Kidney epithelial cell (primary cell): ENCODE measurements around the gene SMIM24. TPM values are rescaled to one million over a fixed set of nuclear protein-coding genes. Genes with fewer than 3 reads are reported as not detected.
A peak's percentile ranks its signal among the peaks of the same experiment; 100 is the strongest.

Source experiments
- DNase-seq: peaks from one replicate; pipeline ENCODE4 v3.0.0-alpha.2; 2010; ENCODE audit warnings: low read depth
- H3K27me3 ChIP-seq: 2 replicates; pipeline ENCODE4 v1.6.0; 2011; ENCODE audit warnings: low read length; ENCODE audit not compliant: control insufficient read depth, insufficient read depth
- H3K36me3 ChIP-seq: 2 replicates; pipeline ENCODE4 v1.5.1; 2011; ENCODE audit warnings: low read length; ENCODE audit not compliant: control insufficient read depth, insufficient read depth
- H3K4me3 ChIP-seq: 2 replicates; pipeline ENCODE4 v1.5.1; 2011; ENCODE audit warnings: low read depth, mild to moderate bottlenecking, control low read depth, low read length
- CTCF ChIP-seq: IDR thresholded peaks from 2 replicates; pipeline ENCODE4 v1.5.1; 2011; ENCODE audit warnings: mild to moderate bottlenecking, moderate library complexity, low read length, control low read depth, inconsistent platforms; ENCODE audit not compliant: insufficient read depth, poor library complexity, severe bottlenecking
- total RNA-seq: library from RNA; depleted of rRNA; stranded (reverse); fragments of >200 nt; gene quantifications from 2 replicates; pipeline ENCODE4 v1.2.3, GENCODE V29; 2015

SMIM24 gene
- total RNA-seq, 1 donor from 2014 or later, result 14.7 TPM

GRCh38 chr19:3483226-3483628, 2.9 kb upstream of the SMIM24 start, which contains the start of gene SMIM44:
SMIM44 (minus strand) TSS chr19:3483441; CDS start chr19:3483403, 38 bp downstream.
- Histone ChIP-seq H3K36me3 (no peaks in the 10 kb centered on the region), H3K27me3 (peaks cover 25% of the 10 kb centered on the region), H3K4me3 (peak within 1 kb of the TSS; percentile 23)
- no peak for TF ChIP-seq CTCF
- DNase-seq, result no peak

- peaks cover 28% of the 10 kb centered on the region for H3K27me3 ChIP-seq
- no peaks in the 10 kb centered on the region for H3K36me3 ChIP-seq
- H3K4me3 ChIP-seq, result peak overlapping the region; percentile 23
- TF ChIP-seq CTCF, result no peak
- DNase-seq, result no peak
These were observed 2.3 kb upstream of the SMIM24 start for GRCh38 chr19:3482507-3483225.

GRCh38 chr19:3481241-3482090, 1.1 kb upstream of the SMIM24 start:
- Histone ChIP-seq H3K27me3 (peaks cover 28% of the 10 kb centered on the region), H3K4me3 (no peak overlapping the region), H3K36me3 (no peaks in the 10 kb centered on the region)
- DNase-seq, result no peak
- TF ChIP-seq CTCF, result no peak

GRCh38 chr19:3479834-3480215, 500 bp downstream of the SMIM24 start:
- Histone ChIP-seq H3K27me3 (peaks cover 28% of the 10 kb centered on the region), H3K4me3 (peak overlapping the region; percentile 2), H3K36me3 (no peaks in the 10 kb centered on the region)
- TF ChIP-seq CTCF, result no peak
- DNase-seq, result no peak

- Histone ChIP-seq H3K4me3 (no peak overlapping the region), H3K36me3 (no peaks in the 10 kb centered on the region), H3K27me3 (peaks cover 30% of the 10 kb centered on the region)
- DNase-seq, result no peak
- TF ChIP-seq CTCF, result no peak
These were observed 1.0 kb downstream of the SMIM24 start for GRCh38 chr19:3479177-3479833.
